GM12878 (cell line): ENCODE measurements around the gene CCNYL1. TPM values are rescaled to one million over a fixed set of nuclear protein-coding genes. Genes with fewer than 3 reads are reported as not detected.

ENCODE experiments used
- ATAC-seq: fragments of 200-7000 bp; cut with Tn5 transposase; 3 replicates; pipeline ENCODE4 v1.9.1; 2020; ENCODE audit warnings: mild to moderate bottlenecking, moderate library complexity
- BruUV-seq: library from RNA; stranded (reverse); fragments of 400-500 nt; replicated peaks from 2 replicates; lab custom pipeline; 2021; lab: Mats Ljungman, UMichigan
- CTCF ChIA-PET: fragments of 300-600 bp; sonication (Branson Sonifier 250); formaldehyde crosslinking; extraction: SDS; loops from one replicate; lab custom pipeline; 2021; ENCODE audit warnings: inconsistent platforms; lab: Yijun Ruan, JAX
- POLR2A ChIA-PET: fragments of 350-600 bp; formaldehyde crosslinking; extraction: SDS; loops from one replicate; lab custom pipeline; 2021; ENCODE audit warnings: inconsistent platforms; lab: Charles Lee
- RAD21 ChIA-PET: fragments of 300-600 bp; sonication (Branson Sonifier 250); formaldehyde crosslinking; loops from one replicate; lab custom pipeline; 2023; ENCODE audit warnings: antibody characterized with exemption; ENCODE audit not compliant: unreplicated experiment; lab: Charles Lee
- SMC1A ChIA-PET: fragments of 300-600 bp; sonication (Branson Sonifier 250); formaldehyde crosslinking; loops from one replicate; lab custom pipeline; 2023; ENCODE audit not compliant: unreplicated experiment, uncharacterized antibody; lab: Charles Lee
- DNase-seq: peaks from one replicate; pipeline ENCODE4 v3.0.0-alpha.2; 2011; ENCODE audit warnings: low read depth, low spot score
- FAIRE-seq: peaks from 3 replicates; lab custom pipeline; 2011; peaks lifted over from hg19 to GRCh38; lab: Jason Lieb, UNC
- H2AFZ ChIP-seq: 2 replicates; pipeline ENCODE4 v1.6.0; 2011; ENCODE audit warnings: low read depth, low read length, control low read depth; ENCODE audit not compliant: control insufficient read depth
- H3K27ac ChIP-seq: 2 replicates; pipeline ENCODE4 v1.5.1; 2011; ENCODE audit warnings: control low read depth; ENCODE audit not compliant: control insufficient read depth, insufficient read depth
- H3K27me3 ChIP-seq, 2 experiments: replicated peaks in 1 of 2; 2 replicates each; pipeline versions ENCODE4 v1.6.0 to v1.6.1; 2011; ENCODE audit warnings: low read length in 1 of 2; ENCODE audit not compliant: control insufficient read depth in 2 of 2, insufficient read depth in 2 of 2
- H3K36me3 ChIP-seq, 2 experiments: 2 replicates each; pipeline ENCODE4 v1.5.1; 2011; ENCODE audit warnings: low read length in 1 of 2; ENCODE audit not compliant: control insufficient read depth in 2 of 2, insufficient read depth in 2 of 2
- H3K4me1 ChIP-seq: 2 replicates; pipeline ENCODE4 v1.6.1; 2011; ENCODE audit warnings: mild to moderate bottlenecking, low read length, moderate library complexity, mixed read lengths; ENCODE audit not compliant: control insufficient read depth, insufficient read depth
- H3K4me2 ChIP-seq: 2 replicates; pipeline ENCODE4 v1.6.0; 2011; ENCODE audit warnings: control low read depth; ENCODE audit not compliant: control insufficient read depth, insufficient read depth
- H3K4me3 ChIP-seq: fragments of 200-600 bp; sonication (generic); 2 replicates; pipeline ENCODE4 v1.5.1; 2016
- H3K79me2 ChIP-seq: 2 replicates; pipeline ENCODE4 v1.6.0; 2011; ENCODE audit warnings: low read length; ENCODE audit not compliant: control insufficient read depth, insufficient read depth
- H3K9ac ChIP-seq: 2 replicates; pipeline ENCODE4 v1.8.0; 2011; ENCODE audit warnings: low read length, control low read depth, mixed read lengths; ENCODE audit not compliant: control insufficient read depth, insufficient read depth
- H3K9me3 ChIP-seq: replicated peaks from 3 replicates; pipeline ENCODE4 v1.5.1; 2011; ENCODE audit warnings: mild to moderate bottlenecking, low read length; ENCODE audit not compliant: control insufficient read depth, insufficient read depth
- H4K20me1 ChIP-seq: 2 replicates; pipeline ENCODE4 v1.6.0; 2011; ENCODE audit not compliant: control insufficient read depth, insufficient read depth
- NFYA ChIP-seq: IDR thresholded peaks from 2 replicates; pipeline ENCODE4 v1.6.1; 2011; ENCODE audit warnings: low read depth, mild to moderate bottlenecking, low read length, improper control_type of control experiment, borderline replicate concordance
- PML ChIP-seq: IDR thresholded peaks from 2 replicates; pipeline ENCODE4 v1.6.1; 2012; ENCODE audit warnings: low read length, inconsistent platforms
- PRDM15 ChIP-seq: fragments of 450-650 bp; formaldehyde crosslinking; IDR thresholded peaks from 2 replicates; pipeline ENCODE4 v1.4.0; 2020; ENCODE audit warnings: mild to moderate bottlenecking, moderate library complexity
- SIX5 ChIP-seq: IDR thresholded peaks from 2 replicates; pipeline ENCODE4 v1.6.1; 2011; ENCODE audit warnings: mild to moderate bottlenecking, low read depth, low read length, moderate library complexity; ENCODE audit not compliant: severe bottlenecking
- SMAD1 ChIP-seq: fragments of 450-650 bp; IDR thresholded peaks from 2 replicates; pipeline ENCODE4 v1.6.1; 2018; ENCODE audit warnings: mild to moderate bottlenecking, low read depth; ENCODE audit not compliant: partially characterized antibody
- STAT1 ChIP-seq: fragments of 450-650 bp; conservative IDR thresholded peaks from 2 replicates; pipeline ENCODE4 v1.6.1; 2014; ENCODE audit warnings: antibody characterized with exemption, mild to moderate bottlenecking
- USF1 ChIP-seq: IDR thresholded peaks from 2 replicates; pipeline ENCODE4 v1.6.1; 2011; ENCODE audit warnings: borderline replicate concordance, low read depth, mild to moderate bottlenecking, moderate library complexity, mixed read lengths, low read length; ENCODE audit not compliant: insufficient read depth; ENCODE audit errors: extremely low read length
- ZBTB40 ChIP-seq: fragments of 450-650 bp; IDR thresholded peaks from 2 replicates; pipeline ENCODE4 v1.6.1; 2016; ENCODE audit warnings: mild to moderate bottlenecking, moderate library complexity, borderline replicate concordance
- ZNF24 ChIP-seq: fragments of 450-650 bp; IDR thresholded peaks from 2 replicates; pipeline ENCODE4 v1.6.1; 2017; ENCODE audit warnings: antibody characterized with exemption, mild to moderate bottlenecking
- ZSCAN29 ChIP-seq: fragments of 450-650 bp; IDR thresholded peaks from 2 replicates; pipeline ENCODE4 v1.6.1; 2017; ENCODE audit warnings: mild to moderate bottlenecking, moderate library complexity
- WGBS: methylation state at CpG from one replicate; pipeline ENCODE4 v1.1.6; 2016; ENCODE audit warnings: low lambda C conversion rate; ENCODE audit not compliant: insufficient replicate concordance, insufficient coverage; ENCODE audit errors: missing lambda C conversion rate; 5-methylcytosine and 5-hydroxymethylcytosine counted together
- in situ Hi-C: fragments of 300-500 bp; cut with MboI; formaldehyde crosslinking; loops from 9 replicates; pipeline ENCODE4 v1.14.3; 2018; ENCODE audit warnings: mixed read lengths
- intact Hi-C: fragments of 100-400 bp; cut with micrococcal nuclease; formaldehyde crosslinking; loops from one replicate; pipeline ENCODE4 v1.14.2; 2022; ENCODE audit not compliant: unreplicated experiment
- polyA plus RNA-seq, 11 experiments: library from polyadenylated mRNA; depleted of rRNA in 4 of 11; unstranded in 6 of 11; stranded (reverse) in 5 of 11; fragments of >200 nt; fragmentation: Nextera tagmentation in 4 of 11; fragmentation: Illumina TruSeq in 1 of 11; extraction: Ambion mirVana in 4 of 11; extraction: Trizol in 1 of 11; gene quantifications; 1 replicate in 1 of 11; 2 replicates in 10 of 11; pipeline versions ENCODE4 v1.2.1 to v1.2.3, GENCODE V29; 2011 to 2016; ENCODE audit warnings: inconsistent platforms in 2 of 11, missing spikeins in 2 of 11, low read depth in 1 of 11
- total RNA-seq, 4 experiments: library from RNA; depleted of rRNA in 3 of 4; stranded (reverse); fragments of >200 nt in 3 of 4; fragmentation: Illumina TruSeq in 1 of 4; extraction: Trizol in 1 of 4; gene quantifications; 2 replicates each; pipeline versions ENCODE4 v1.2.1 to v1.2.3, GENCODE V29; 2013 to 2021

Gene CCNYL1
- total and polyA plus RNA-seq, 10 of the 15 experiments (the other 5 are each of a cell fraction or from before 2014, with no cell fraction given): 1.8 to 12.3 (median 5.9) TPM

- Histone ChIP-seq H2AFZ (no peak overlapping the region), H3K9ac (no peak overlapping the region), H3K4me1 (peaks cover 3% of the 10 kb centered on the region; the same call in 1 of the 2 replicates), H3K36me3 (no peaks in the 10 kb centered on the region; a peak in 1 of 4 replicates), H4K20me1 (no peaks in the 10 kb centered on the region), H3K27ac (no peak overlapping the region), H3K4me3 (no peak overlapping the region), H3K27me3 (no peaks in the 10 kb centered on the region), H3K4me2 (no peak overlapping the region), H3K79me2 (peaks cover 1% of the 10 kb centered on the region), H3K9me3 (no peaks in the 10 kb centered on the region)
- BruUV-seq: no TSS peak
- 84% methylated on average over 6 of the region's 6 CpGs for WGBS
- intact Hi-C loops (loop anchor here (5.0 kb wide), 2 partner anchors 53 to 93 kb away; partner anchors contain the start of gene METTL21A), in situ Hi-C loops (no loop called here)
- DNase-seq (no peak), ATAC-seq (peak; percentile 4; the same call in 2 of the 3 replicates), FAIRE-seq (peak; percentile 38)
- ChIA-PET SMC1A (interaction anchor here (1.4 to 2.6 kb wide), 3 partner anchors 9 to 344 kb away, joined by 3 to 15 read pairs (median 4); partner anchors contain the start of gene CCNYL1), CTCF (interaction anchor here (1.3 to 4.2 kb wide), 5 partner anchors 10 to 320 kb away, joined by 3 to 22 read pairs (median 12); partner anchors contain the start of gene CCNYL1), POLR2A (interaction anchor here (0.8 to 8.6 kb wide), 5 partner anchors 8 to 96 kb away, joined by 3 to 84 read pairs (median 4); partner anchors contain the start of genes CCNYL1 and METTL21A), RAD21 (interaction anchor here (0.8 to 3.7 kb wide), 4 partner anchors 9 to 127 kb away, joined by 3 to 31 read pairs (median 18); partner anchors contain the start of genes CCNYL1 and METTL21A)
- TF ChIP-seq PML (no peak), SMAD1 (no peak), SIX5 (no peak), ZNF24 (no peak), ZSCAN29 (no peak), NFYA (no peak), PRDM15 (CRISPR knock-in tag) (no peak), USF1 (no peak), STAT1 (no peak), ZBTB40 (no peak)
Measured at GRCh38 chr2:207720517-207721187, 9.2 kb downstream of the CCNYL1 start.
